NCI-H82 (cell line): Measurements from ENCODE around the gene HEMK1.

Experiments
- DNase-seq: peaks from one replicate; lab custom pipeline; 2025; lab: John Stamatoyannopoulos, UW

The HEMK1 gene, protein sequence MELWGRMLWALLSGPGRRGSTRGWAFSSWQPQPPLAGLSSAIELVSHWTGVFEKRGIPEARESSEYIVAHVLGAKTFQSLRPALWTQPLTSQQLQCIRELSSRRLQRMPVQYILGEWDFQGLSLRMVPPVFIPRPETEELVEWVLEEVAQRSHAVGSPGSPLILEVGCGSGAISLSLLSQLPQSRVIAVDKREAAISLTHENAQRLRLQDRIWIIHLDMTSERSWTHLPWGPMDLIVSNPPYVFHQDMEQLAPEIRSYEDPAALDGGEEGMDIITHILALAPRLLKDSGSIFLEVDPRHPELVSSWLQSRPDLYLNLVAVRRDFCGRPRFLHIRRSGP

DNA sequence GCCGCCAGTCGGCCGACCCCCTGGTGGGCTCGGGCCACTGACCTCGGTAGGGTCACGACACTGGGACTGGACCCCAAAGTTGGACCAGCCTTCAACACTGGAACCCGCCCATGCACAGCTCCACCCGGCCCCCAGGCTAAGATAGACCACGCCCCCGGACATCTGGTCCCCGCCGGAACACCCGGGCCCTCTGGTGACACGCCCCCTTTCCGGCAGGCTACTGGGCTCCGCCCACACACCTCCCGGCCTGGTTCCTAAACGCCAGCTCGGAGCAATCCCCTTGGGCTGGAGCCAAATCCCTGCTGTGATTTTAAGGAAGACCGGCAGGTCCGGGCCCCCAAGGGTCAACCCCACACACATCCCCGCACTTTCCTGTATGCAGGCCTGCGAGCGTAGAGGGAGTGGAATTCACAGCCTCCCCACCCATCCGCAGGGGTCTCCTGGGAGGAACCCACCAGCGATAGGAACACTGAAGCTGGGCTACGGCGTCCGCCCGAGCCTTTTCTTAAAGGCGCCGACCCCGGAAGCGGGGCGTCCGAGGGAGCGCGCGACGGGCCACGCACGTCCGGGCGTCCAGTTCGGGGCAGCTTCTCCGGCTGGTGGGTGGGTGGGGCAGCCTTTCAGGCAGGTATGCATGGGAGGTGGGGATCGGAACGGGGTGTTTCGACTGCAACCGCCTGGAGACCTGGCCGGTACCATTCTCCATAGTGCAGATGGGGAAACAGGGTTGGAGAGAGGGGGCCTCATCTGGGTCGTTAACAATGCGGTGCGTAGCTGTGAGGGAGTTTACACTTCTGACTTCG is at the start of gene HEMK1:
HEMK1 (plus strand) TSS at position 576 of the 803 bp plus-strand sequence. CDS start 1,583 bp downstream, outside the sequence.
- DNase-seq: peak; percentile 95

DNA sequence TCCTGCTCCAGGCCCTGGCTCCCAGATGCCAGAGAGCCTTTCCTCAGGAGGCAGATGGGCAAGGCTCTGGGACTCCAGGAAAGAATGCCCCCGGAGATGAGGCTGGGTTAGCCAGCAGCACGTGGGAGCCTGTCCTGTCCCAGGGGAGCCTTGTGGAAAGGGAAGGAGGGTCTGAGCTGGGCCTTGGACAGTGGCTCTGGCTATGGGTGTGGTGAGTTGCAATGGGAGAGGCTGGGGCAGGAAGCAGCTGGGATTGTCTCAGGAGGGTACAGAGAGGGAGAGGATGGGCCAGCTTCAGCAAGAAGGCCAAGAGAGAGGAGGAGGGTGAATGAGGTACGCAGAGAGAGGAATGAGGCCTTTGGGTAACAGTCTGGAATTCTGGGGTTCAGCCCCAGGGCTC is 48.5 kb upstream of the HEMK1 start:
- peak; percentile 59 for DNase-seq

DNA sequence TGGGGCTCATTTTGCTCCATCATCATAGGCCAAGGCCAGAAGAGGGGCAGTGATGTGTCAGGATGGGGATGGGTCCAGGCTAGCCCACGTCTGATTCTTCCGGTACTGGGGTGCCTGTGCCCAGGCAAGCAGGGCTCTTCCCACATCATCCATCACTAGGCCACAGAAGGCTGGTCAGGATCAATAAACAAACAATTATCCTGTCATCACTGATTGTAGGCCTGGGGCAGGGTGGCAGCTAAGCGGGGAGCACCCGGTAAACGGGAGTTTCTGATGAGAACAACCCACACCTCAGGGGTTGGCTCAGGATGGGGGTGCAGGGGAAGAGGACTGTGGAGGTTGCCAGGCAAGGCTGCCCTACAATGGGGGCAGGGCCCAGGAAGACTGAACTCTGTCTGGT is 47.8 kb upstream of the HEMK1 start:
- DNase-seq: no peak

DNA sequence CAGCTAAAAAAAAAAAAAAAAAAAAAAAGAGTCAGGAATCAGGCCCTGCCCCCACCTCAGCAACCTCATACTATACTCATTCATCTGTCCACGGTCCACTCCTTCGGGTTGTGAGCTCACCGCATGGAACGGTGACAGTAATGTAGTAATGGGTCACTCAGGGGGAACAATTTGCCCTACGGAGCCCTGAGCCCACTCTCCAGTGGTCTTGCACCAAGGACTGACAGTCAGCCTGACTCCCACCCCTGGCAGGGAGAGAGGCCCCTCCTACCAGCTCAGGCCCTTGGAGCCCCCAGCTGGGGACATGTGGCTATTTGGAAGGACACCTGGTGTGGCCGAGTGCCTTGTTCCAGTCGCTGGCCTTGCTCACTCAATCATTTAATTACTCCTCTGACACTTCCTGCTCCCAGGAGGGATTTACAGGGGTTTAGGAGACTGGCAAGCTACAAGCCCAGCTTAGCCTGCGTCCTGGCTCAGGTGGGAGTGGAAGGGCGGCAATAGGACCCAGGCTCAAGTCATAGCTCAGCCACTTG is 46.0 kb upstream of the HEMK1 start:
- DNase-seq: peak; percentile 97

DNA sequence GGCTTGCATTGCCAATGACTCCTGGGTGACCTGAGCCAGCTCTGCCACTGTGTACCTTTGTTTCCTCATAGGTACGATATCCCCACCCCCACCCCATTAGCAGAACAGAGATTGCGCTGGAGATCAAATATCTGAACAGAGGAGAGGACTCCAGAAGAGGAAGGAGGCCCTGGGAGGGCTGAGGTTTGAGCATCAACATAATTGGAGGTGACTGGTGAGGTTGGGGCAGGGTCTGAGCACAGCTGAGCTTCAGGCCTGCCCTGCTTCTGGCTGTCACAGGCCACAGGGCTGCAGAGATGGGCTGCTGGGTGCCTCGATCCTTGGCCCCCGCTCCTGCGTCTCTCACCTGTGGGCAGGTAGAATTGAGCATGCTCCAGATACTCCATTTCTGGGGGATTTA is 44.6 kb upstream of the HEMK1 start:
- DNase-seq: peak; percentile 36

DNA sequence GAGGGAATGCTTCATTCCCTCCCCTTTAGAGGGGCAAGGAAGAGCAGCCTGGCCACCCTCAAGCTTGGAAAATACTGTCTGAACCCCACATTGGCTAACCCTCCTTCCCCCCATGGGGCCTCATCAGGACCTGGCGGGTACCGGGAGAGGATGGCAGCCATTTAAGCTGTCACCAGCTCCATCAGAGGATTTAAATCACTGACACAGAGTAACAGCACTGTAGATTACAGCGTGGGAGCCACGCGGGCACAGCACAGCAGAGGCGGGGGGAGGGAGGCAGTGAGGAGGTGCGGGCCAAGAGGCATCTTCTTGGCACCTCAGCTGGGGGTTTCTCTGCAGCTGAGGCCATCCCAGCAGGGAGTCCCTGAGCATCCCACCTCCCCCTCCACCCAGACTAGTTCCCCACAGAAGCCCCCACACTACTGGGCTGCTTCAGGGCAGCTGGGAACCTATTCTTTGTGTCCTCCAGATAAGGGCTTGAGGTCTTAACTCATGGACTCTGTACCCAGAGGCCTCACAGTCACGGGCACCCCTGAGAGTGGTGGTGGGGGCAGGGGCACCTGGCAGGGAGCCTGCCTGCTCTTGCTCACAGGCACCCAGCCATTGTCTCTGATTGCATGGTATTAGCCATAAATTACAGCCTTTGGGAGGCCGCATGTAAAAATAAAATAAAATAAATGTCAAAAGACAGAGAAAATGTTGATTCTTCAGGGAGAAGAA is 44.0 kb upstream of the HEMK1 start:
- DNase-seq: peak; percentile 31

DNA sequence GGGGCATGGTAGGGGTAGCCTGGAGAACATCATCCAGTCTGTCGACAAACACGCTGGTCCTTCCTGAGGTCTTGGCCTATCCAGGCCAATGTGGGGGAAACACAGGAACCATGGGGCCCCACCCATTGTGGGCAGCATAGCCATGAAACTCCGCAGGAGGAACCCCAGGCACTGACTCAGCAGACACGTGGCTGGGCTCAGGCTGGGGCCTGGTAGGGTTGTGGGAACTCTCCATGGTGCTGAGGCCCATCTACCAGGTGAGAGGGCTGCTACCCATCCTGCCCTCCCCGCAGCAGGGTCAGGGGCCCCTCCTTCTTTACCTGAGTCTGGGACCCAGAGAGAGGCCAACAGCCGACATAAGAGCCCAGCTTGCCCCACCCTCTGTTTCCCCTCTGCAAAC is 43.3 kb upstream of the HEMK1 start:
- no peak for DNase-seq

DNA sequence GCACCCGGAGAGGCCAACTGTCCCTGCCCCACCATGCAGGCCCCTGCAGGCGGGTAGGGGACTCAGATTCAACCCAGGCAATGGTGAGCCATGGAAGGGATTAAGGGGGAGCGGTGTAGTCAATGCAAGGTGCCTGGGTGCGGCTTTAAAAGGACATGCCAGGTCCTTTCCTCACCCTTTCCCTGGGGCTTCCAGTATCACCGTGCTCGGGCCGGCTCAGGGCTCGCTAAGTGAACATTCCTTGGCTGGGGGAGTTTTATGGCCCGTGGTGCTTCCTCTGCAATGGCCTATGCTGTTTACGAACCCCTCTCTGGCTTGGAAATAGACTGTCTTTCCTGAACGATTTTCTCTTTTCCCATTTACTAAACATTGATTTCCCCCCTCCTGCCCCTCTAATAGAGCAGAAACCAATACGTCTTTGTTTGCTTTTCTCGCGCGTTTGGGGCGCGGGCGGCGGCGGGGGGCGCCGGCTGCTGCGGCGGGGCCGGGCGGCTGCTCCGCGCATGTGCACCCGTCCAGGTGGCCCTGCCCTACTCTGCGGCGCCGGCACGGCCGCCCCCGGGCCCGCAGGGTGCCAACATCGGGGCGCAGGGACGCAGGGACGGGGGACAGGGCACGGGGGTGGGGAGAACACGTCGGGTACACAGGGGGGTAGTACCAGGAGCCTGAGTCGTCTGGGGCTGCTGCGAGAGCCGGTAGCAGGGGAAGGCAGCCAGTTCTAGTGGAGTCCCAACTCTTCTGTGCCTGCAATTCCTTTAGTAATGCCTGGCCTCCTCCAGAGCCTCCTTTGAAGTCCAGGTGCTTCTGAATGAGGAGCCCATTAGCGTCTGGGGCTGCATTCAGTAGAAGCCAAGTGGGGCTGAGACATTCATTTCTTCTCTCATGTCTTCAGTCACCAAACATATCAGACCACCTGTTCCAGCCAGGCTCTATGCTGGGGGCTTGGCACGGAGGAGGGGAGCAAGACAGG is 39.0 kb upstream of the HEMK1 start:
- no peak for DNase-seq

DNA sequence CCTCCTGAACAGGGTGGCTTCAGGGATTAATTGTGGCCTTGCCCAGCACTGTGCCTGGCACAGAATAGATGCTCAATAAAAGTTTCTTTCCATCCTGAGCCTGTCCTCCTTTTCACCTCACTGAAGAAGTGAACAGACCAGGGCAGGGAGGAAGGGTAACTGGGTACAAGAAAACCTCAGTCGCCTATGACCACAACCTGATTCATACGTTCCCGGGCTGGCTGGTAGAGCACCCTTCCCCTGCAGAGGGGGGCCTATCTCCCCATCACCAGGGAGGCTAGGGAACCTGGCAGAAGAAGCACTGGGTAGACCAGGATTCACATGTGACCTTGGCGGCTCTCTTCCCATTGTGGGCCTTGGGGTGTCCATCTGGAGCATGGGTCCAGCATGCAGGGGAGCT is 38.1 kb upstream of the HEMK1 start:
- no peak for DNase-seq

DNA sequence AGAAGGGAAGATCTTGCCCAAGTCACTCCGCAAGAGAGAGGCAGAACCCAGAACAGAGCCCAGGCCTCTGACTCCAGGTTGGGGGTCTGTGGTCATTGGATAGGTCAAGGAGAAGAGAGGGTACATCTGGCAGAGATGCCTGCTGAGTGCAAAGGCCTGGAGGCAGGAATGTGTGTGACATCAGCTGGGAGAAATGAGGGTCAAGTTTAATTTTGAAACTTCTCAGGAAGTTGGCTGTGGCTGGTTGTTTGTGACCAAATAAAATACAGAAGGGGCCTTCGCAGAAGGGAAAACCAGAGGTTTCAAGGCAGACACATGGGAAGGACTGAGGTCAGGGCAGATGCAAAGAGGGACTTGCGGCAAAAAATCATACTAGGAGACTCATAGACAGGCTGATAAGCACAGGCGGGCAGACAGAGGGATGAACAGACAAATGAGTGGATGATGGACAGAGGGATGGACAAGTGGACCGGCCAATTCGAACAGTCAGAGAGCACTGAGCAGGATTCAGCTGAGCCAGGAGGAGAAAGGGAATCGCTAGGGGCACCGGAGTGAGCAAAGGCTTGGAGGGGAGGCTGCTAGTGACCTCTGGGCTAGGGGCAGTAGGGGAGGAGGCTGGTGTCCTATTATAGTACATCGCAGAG is 37.1 kb upstream of the HEMK1 start:
- DNase-seq: no peak

DNA sequence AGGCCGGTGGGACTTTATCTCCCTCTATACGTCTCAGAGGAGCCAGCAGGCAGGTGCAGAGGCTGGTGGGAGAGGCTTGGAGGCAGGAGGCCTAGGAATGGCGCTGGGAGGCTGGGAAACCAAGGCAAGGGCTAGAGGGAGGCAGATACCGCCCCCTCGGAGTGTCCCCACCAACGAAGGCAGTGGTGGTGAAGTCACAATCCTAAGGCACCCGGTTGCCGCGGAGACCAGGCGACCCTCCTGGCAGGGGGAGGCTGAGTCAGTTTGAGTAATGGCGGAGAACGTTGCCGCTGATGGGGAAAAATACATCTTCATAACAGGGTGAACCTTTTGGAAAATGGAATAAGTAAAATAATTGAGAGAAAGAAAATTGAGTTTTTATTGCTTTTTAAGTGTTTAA is 36.0 kb upstream of the HEMK1 start:
- DNase-seq: no peak

DNA sequence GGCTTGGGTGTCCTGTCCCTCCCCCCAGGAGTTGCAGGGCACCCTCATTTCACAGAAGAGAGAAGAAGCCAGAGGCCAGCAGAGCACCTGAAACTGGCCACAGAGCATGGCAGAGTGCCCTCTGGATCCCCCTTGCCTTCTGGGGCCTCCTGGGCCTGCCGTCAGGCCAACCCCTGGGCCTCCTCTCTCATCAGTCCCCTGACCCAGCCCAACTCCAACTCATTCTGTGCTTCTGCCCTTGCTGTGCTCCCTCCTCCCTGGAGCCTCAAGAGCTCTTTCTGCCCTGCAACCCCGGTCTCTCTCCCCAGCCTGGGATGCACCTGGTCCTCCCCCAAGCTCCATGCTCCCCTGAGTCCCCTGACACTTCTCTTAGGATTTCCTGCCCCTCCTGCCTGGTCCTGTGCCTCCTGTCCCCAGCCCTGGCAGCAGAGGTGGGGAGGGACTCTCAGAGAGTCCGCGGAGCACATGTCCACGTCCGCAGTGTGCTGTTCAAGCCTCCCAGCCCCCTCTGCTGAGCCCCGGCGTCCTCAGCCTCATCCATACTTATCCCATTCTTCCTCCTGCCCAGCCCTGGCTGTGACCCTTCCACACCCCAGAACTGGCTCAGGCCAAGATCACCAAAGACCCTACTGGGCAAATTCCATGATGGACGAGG is 35.4 kb upstream of the HEMK1 start:
- DNase-seq: no peak

DNA sequence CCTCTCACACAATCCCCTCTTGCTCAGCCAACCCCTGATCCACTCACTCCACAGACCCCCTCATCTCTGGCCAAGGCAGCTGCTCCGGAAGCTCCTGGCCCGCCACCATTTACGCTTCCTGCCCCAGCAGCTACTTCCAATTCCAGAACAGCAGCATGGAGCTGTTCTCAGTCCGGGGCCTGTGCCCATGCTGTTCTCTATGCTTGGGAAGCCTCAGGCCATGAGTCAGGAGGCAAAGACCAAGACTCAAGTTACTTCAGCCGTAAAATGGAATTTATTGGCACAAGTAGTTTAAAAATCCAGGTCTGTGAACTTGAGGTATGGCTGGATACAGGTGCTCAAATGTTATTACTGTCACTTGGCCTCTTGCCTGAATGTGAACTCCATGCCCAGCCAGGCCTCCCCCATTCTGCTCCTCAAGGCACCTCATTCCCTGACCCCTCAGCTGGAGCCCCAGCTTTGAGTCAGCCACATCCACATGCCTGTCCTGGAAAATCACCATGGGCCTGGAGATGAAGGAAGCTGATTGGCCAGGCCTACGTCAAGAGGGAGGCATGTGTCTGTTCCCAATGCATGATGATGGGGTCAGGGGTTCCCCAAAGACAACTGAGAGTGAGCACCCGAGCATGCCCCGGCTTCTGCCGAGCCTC is 34.5 kb upstream of the HEMK1 start:
- no peak for DNase-seq

DNA sequence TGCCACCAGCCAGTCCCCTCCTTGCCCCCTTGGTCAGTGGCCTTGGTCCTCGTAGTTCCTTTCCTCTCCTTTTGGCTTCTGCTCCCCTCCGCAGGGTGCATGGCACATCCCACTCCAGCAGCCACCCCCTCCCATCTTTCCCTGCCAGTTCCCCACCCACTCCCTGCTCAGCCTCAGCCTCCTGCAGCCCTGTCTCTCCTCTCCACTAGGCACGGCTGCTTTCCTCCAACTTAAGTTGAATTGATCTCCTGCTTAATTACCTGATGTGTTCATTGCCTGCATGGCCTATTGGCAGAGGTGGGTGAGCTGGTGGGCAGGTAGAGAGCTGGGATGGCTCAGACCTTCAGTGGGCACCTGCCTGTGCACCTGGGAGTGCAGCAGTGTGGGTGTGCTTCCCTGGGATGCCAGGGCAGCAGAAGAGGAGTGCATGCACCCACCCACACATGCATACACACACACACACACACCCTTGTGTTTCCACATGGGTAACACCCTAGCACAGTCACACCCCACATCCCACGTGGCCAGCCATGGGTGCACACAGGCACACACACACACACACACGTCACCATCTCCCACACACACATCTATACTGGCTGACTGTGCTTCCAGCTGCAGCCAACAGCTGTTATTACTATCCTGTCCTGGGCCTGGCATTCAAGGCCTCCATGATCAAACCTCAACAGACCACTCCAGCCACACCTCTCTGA is 32.7 kb upstream of the HEMK1 start:
- no peak for DNase-seq

DNA sequence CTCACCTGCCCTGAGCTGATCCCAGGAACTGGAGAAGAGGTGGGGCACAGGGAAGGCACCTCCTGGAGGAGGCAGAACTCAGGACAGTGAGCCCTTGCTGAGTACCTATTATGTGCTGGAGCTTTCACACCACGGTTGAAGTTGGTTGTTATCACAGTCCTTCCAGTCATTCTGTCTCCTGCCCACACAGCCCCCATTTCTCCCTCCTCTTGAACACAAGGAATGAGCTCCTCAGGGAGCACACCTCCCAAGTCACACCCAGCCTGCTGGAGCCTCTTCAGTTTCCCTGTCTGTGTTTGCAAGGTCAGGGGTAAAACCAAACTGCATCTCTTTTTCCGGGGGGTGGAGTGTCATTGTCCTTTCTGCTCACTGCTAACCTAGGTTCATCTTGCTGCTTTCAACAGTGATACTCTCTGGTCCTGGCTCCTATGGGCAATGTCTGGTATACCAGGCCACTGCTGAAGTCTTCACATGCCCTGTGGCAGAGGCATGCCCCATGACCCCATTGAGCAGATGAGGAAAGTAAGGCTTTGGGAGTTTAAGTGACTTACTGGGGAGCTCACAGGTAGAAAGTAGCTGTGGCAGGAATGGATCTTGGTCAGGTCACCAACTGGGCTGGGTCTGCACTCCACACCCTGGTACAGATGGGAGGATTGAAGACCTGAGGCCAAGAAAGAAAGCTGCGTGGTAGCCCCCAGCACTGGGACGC is 31.7 kb upstream of the HEMK1 start:
- DNase-seq: no peak

DNA sequence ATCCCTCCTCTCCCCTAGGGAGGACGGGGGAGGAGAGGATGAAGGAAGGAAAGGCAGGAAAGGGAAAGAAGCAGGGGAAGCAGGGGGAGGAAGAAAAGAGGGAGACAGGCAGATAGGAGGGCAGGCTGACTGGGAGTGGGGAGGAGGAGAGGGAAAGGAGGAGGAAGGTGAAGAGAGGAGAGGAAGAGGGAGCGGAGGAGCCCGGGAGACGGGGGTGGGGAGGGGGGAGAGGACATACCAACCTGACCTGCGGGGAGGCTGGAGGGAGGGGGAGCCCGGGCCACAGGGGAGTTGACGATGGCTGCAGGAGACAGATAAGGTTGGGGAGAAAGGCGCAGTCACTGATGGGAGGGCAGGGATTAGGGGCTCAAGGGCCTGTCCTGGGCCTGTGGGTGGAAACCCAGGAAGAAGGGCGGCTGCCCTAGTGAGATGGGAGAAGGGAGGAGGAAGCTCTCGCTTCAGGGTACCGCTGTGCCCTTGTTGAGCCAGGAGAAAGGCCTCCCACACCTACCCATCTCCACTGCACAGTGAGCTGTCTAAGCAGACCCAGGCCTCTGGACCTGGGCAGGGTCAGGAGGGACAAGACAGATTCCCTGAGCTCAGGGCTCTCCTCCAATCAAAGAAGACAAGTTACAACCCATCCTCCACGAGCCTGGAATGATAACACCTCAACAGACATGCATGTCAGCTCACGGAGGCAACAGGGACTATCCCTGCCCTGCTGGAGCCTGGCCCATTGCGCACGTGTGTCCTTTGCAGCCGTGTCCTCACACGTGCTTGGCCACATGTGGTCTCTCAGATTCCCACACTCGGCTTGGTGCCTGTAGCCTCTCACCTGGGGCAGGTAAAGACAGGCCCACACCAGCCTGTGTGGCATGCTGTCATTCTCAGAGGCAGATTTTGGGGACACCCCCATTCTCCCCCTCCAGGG is 29.7 kb upstream of the HEMK1 start:
- DNase-seq: no peak
